ENCODE results near the gene IGSF11. TPM values are rescaled to one million over a fixed set of nuclear protein-coding genes. Genes with fewer than 3 reads are reported as not detected.

Gene IGSF11
- total and polyA plus RNA-seq, 4 donors = 0.02 to 0.17 TPM; not detected in 2

DNA sequence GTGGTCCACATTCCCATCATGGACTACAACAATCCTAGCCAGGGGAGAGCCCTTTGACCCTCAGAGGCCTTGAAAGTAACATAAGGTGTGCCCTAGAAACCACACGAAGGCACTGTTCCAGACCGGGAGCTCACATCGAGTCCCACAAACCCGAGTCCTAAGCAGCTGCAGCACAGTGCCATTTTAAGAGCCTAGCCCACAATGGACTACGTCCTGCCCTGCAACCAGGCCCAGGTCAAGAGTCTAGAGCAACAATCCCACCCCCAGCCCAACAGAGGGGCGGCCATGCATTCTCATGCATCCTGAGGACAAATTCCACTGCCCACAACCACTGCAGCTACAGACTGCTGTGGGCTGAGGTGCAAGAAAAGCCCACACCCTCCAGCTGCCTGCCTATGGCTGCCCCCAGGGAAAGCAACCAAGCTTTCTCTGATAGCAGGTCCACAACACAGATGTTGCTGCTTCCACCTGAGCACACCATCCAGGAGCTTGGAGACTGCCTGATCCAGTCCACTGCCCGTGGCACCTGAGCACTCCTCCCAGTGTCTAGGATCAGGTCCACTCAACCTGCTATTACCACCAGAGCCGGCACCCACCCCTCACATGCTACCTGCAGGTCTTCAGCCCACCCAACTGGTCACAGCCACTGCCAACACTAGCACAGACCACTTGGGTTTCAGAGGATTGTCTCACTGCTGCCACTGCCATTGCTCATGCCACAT lies 56.8 kb downstream of the IGSF11 start:
- H3K4me1 ChIP-seq (ENCODE audit: control insufficient read depth in 4 of 4, insufficient read depth in 4 of 4, low read length in 3 of 4) = no peaks in the 10 kb centered on the region
- no peak for TF ChIP-seq YY1 (IDR thresholded peaks at IDR 0.05)
- TF ChIP-seq, protein P1, sequence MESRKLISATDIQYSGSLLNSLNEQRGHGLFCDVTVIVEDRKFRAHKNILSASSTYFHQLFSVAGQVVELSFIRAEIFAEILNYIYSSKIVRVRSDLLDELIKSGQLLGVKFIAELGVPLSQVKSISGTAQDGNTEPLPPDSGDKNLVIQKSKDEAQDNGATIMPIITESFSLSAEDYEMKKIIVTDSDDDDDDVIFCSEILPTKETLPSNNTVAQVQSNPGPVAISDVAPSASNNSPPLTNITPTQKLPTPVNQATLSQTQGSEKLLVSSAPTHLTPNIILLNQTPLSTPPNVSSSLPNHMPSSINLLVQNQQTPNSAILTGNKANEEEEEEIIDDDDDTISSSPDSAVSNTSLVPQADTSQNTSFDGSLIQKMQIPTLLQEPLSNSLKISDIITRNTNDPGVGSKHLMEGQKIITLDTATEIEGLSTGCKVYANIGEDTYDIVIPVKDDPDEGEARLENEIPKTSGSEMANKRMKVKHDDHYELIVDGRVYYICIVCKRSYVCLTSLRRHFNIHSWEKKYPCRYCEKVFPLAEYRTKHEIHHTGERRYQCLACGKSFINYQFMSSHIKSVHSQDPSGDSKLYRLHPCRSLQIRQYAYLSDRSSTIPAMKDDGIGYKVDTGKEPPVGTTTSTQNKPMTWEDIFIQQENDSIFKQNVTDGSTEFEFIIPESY (IDR thresholded peaks at IDR 0.05) = no peak
- TF ChIP-seq, protein P2, sequence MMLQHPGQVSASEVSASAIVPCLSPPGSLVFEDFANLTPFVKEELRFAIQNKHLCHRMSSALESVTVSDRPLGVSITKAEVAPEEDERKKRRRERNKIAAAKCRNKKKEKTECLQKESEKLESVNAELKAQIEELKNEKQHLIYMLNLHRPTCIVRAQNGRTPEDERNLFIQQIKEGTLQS (IDR thresholded peaks at IDR 0.05) = no peak
- TF ChIP-seq EGR1 (IDR thresholded peaks at IDR 0.05; ENCODE audit: low read depth in 2 of 2) = no peak
- no peak for TF ChIP-seq GABPA (IDR thresholded peaks at IDR 0.05 in 1 of 2, conservative IDR thresholded peaks at IDR 0.05 in 1 of 2)
- TF ChIP-seq TAF1 (conservative IDR thresholded peaks at IDR 0.05) = no peak
- no peak for TF ChIP-seq HNF4A (conservative IDR thresholded peaks at IDR 0.05)
- no peak for TF ChIP-seq RAD21 (IDR thresholded peaks at IDR 0.05)
- TF ChIP-seq, protein P3, sequence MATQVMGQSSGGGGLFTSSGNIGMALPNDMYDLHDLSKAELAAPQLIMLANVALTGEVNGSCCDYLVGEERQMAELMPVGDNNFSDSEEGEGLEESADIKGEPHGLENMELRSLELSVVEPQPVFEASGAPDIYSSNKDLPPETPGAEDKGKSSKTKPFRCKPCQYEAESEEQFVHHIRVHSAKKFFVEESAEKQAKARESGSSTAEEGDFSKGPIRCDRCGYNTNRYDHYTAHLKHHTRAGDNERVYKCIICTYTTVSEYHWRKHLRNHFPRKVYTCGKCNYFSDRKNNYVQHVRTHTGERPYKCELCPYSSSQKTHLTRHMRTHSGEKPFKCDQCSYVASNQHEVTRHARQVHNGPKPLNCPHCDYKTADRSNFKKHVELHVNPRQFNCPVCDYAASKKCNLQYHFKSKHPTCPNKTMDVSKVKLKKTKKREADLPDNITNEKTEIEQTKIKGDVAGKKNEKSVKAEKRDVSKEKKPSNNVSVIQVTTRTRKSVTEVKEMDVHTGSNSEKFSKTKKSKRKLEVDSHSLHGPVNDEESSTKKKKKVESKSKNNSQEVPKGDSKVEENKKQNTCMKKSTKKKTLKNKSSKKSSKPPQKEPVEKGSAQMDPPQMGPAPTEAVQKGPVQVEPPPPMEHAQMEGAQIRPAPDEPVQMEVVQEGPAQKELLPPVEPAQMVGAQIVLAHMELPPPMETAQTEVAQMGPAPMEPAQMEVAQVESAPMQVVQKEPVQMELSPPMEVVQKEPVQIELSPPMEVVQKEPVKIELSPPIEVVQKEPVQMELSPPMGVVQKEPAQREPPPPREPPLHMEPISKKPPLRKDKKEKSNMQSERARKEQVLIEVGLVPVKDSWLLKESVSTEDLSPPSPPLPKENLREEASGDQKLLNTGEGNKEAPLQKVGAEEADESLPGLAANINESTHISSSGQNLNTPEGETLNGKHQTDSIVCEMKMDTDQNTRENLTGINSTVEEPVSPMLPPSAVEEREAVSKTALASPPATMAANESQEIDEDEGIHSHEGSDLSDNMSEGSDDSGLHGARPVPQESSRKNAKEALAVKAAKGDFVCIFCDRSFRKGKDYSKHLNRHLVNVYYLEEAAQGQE (IDR thresholded peaks at IDR 0.05) = no peak
- no peak for TF ChIP-seq SP1 (IDR thresholded peaks at IDR 0.05)
- TF ChIP-seq, protein P4, sequence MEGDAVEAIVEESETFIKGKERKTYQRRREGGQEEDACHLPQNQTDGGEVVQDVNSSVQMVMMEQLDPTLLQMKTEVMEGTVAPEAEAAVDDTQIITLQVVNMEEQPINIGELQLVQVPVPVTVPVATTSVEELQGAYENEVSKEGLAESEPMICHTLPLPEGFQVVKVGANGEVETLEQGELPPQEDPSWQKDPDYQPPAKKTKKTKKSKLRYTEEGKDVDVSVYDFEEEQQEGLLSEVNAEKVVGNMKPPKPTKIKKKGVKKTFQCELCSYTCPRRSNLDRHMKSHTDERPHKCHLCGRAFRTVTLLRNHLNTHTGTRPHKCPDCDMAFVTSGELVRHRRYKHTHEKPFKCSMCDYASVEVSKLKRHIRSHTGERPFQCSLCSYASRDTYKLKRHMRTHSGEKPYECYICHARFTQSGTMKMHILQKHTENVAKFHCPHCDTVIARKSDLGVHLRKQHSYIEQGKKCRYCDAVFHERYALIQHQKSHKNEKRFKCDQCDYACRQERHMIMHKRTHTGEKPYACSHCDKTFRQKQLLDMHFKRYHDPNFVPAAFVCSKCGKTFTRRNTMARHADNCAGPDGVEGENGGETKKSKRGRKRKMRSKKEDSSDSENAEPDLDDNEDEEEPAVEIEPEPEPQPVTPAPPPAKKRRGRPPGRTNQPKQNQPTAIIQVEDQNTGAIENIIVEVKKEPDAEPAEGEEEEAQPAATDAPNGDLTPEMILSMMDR (IDR thresholded peaks at IDR 0.05; ENCODE audit: low read depth, low read length, missing input control) = no peak
- TF ChIP-seq RXRA (IDR thresholded peaks at IDR 0.05) = no peak
- no peak for TF ChIP-seq FOXA1 (IDR thresholded peaks at IDR 0.05)
- no peaks in the 10 kb centered on the region for H3K9me3 ChIP-seq (ENCODE audit: control insufficient read depth in 4 of 4, low read length in 3 of 4)
- H3K4me3 ChIP-seq (ENCODE audit: low read depth in 1 of 3, low read length in 3 of 3) = no peak overlapping the region
- H3K27ac ChIP-seq (ENCODE audit: low read depth in 1 of 2, low read length in 2 of 2) = no peak overlapping the region
- DNase-seq (ENCODE audit: low spot score) = no peak
- H3K27me3 ChIP-seq (ENCODE audit: control insufficient read depth in 4 of 4, insufficient read depth in 4 of 4, low read length in 3 of 4) = no peaks in the 10 kb centered on the region
- H3K9ac ChIP-seq (ENCODE audit: low read depth in 1 of 2, low read length in 2 of 2) = no peak overlapping the region
- no peaks in the 10 kb centered on the region for H3K36me3 ChIP-seq (ENCODE audit: control insufficient read depth in 4 of 4, insufficient read depth in 3 of 4, low read depth in 1 of 4, low read length in 3 of 4)
- WGBS = 83% methylated on average over 8 of the region's 8 CpGs

DNA sequence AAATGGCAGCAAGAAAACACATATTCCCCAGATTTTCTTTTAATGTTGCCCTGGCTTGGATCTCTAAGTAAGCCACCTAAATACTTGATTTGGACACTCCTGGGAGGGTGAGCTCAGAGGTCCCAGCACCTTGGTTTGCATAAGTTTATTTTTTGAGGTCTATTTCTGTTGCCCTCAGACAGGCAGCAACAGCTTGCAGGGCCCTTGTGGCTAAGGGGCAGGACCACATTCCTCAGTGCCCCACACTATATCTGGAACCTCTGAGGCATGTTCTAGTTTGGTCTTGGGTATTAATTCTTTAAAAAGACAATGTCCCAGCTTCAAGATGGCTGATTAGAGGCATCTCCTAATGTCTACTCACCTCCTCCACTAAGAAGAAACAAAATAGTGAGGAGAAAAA lies 57.5 kb downstream of the IGSF11 start:
- no peaks in the 10 kb centered on the region for H3K4me1 ChIP-seq (ENCODE audit: control insufficient read depth in 4 of 4, insufficient read depth in 4 of 4, low read length in 3 of 4)
- no peaks in the 10 kb centered on the region for H3K27me3 ChIP-seq (ENCODE audit: control insufficient read depth in 4 of 4, insufficient read depth in 4 of 4, low read length in 3 of 4)
- no peak overlapping the region for H3K9ac ChIP-seq (ENCODE audit: low read depth in 1 of 2, low read length in 2 of 2)
- H3K4me3 ChIP-seq (ENCODE audit: low read depth in 1 of 3, low read length in 3 of 3) = no peak overlapping the region
- H3K36me3 ChIP-seq (ENCODE audit: control insufficient read depth in 4 of 4, insufficient read depth in 3 of 4, low read depth in 1 of 4, low read length in 3 of 4) = no peaks in the 10 kb centered on the region
- TF ChIP-seq GABPA (IDR thresholded peaks at IDR 0.05 in 1 of 2, conservative IDR thresholded peaks at IDR 0.05 in 1 of 2) (no peak), YY1 (IDR thresholded peaks at IDR 0.05) (no peak), HNF4G (IDR thresholded peaks at IDR 0.05) (no peak), EGR1 (IDR thresholded peaks at IDR 0.05; ENCODE audit: low read depth in 2 of 2) (no peak), JUND (IDR thresholded peaks at IDR 0.05) (no peak), TAF1 (conservative IDR thresholded peaks at IDR 0.05) (no peak)
- TF ChIP-seq, protein P5, sequence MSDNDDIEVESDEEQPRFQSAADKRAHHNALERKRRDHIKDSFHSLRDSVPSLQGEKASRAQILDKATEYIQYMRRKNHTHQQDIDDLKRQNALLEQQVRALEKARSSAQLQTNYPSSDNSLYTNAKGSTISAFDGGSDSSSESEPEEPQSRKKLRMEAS (IDR thresholded peaks at IDR 0.05) = no peak
- TF ChIP-seq, protein P2 (IDR thresholded peaks at IDR 0.05) = no peak
- TF ChIP-seq, protein P1 (IDR thresholded peaks at IDR 0.05) = no peak
- TF ChIP-seq, protein P4 (IDR thresholded peaks at IDR 0.05; ENCODE audit: low read depth, low read length, missing input control) = no peak
- no peak for DNase-seq (ENCODE audit: low spot score)
- H3K27ac ChIP-seq (ENCODE audit: low read depth in 1 of 2, low read length in 2 of 2) = no peak overlapping the region
- no peaks in the 10 kb centered on the region for H3K9me3 ChIP-seq (ENCODE audit: control insufficient read depth in 4 of 4, low read length in 3 of 4)
